Left lung (tissue), 10 donors: Measurements from ENCODE around the gene PCED1A. TPM values are rescaled to one million over a fixed set of nuclear protein-coding genes. Genes with fewer than 3 reads are reported as not detected.

Experiments
- ATAC-seq: fragments of 200-7000 bp; cut with Tn5 transposase; one replicate; pipeline ENCODE4 v1.9.1; 2020; ENCODE audit warnings: moderate library complexity
- DNase-seq, 4 donors: peaks; one replicate each; pipeline ENCODE4 v3.0.0-alpha.2; 2013 to 2020
- H3K27ac ChIP-seq, 2 donors: fragments of 200-600 bp; sonication (generic) in 1 of 2; one replicate each; pipeline versions ENCODE4 v1.5.0 to v1.8.0; 2020 to 2021
- H3K27me3 ChIP-seq, 2 donors: fragments of 200-600 bp; sonication (generic) in 1 of 2; one replicate each; pipeline versions ENCODE4 v1.5.0 to v1.8.0; 2020 to 2021
- H3K36me3 ChIP-seq, 2 donors: fragments of 200-600 bp; sonication (generic) in 1 of 2; one replicate each; pipeline versions ENCODE4 v1.5.0 to v1.8.0; 2020 to 2021
- H3K4me1 ChIP-seq, 2 donors: fragments of 200-600 bp; one replicate each; pipeline ENCODE4 v1.8.0; 2021
- H3K4me3 ChIP-seq, 2 donors: fragments of 200-600 bp; sonication (generic) in 1 of 2; one replicate each; pipeline versions ENCODE4 v1.5.0 to v1.8.0; 2020 to 2021; ENCODE audit warnings: mild to moderate bottlenecking in 1 of 2
- H3K9me3 ChIP-seq, 2 donors: fragments of 200-600 bp; sonication (generic) in 1 of 2; one replicate each; pipeline versions ENCODE4 v1.5.0 to v1.8.0; 2020 to 2021
- intact Hi-C, 2 donors: fragments of 100-400 bp; cut with DNase I; formaldehyde crosslinking; loops; one replicate each; pipeline versions ENCODE4 v1.11.2 to v1.14.2; 2022
- polyA plus RNA-seq, 6 donors: library from polyadenylated mRNA; unstranded; fragments of 120-200 nt; gene quantifications; one replicate each; pipeline ENCODE4 v1.2.1, GENCODE V29; 2013; ENCODE audit not compliant: insufficient read length in 6 of 6
- total RNA-seq, 2 donors: library from RNA; stranded (reverse); fragmentation: NEBNext Ultra II Directional; extraction: Animal tissue kit (Norgen Biotek cat#: 25700); gene quantifications; one replicate each; pipeline ENCODE4 v1.2.1, GENCODE V29; 2021
- TF ChIP-seq, protein P1 (sequence below), 2 donors: fragments of 200-600 bp; sonication (generic) in 1 of 2; IDR thresholded peaks; one replicate each; pipeline versions ENCODE4 v1.5.0 to v1.8.0; 2021; ENCODE audit warnings: antibody characterized with exemption in 2 of 2
- donor health status: DM: no; HTN: yes; CAD: no.
- donor health status: DM: no; HTN: no; CAD: no.

PCED1A gene
- total and polyA plus RNA-seq, 8 donors, result 34.3 to 66.7 (median 55.8) TPM

DNA sequence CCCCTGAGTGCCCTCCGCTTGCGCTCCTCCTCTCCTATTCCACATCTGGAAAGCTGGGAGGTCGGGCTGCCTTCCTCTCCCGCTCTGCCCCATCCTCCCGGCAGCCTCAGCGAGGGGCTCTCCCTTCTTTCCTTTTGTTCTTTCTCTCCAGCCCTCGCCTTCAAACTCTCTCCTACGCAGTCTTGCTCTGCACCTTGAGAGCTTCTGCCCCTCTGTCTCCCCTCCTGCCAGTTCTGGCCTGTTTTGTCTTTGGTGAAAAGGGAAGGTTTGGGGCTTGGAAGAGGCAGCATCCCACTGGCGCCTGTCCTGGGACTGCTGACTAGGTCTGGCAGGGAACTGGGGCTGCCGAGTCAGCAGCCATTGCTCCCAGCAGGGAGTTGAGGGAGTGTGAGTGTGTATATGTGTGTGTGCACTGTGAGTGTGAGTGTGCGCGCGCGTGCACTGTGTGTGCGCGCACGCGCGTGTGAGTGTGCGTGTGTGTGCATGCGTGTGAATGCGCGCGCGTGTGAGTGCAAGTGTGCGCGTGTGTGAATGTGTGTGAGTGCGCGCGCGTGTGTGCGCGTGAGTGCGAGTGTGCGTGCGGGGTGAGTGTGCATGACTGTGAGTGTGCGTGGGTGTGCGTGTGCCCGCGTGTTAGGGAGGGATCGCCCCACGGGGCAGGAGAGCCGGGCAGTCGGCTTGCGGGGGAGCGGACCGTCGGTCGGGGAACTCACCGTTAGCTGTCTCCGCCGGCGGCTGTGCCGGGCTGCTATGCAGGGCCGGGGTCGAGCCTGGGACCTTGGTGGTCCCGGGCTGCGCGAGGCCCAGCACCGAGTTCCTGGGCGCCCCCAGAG lies 40.6 kb downstream of the PCED1A start:
- Histone ChIP-seq H3K9me3 (no peaks in the 10 kb centered on the region), H3K27me3 (peaks cover 38 to 96% of the 10 kb centered on the region in 2 donors), H3K36me3 (no peaks in the 10 kb centered on the region), H3K27ac (no peak overlapping the region), H3K4me3 (peak overlapping the region; percentile 28 to 31), H3K4me1 (peaks cover 0 to 25% of the 10 kb centered on the region in 2 donors)
- intact Hi-C loops, result no loop called here
- DNase-seq (peak in 2 of 4 donors; percentile 21 to 33), ATAC-seq (peak; percentile 48)
- TF ChIP-seq, protein P1, sequence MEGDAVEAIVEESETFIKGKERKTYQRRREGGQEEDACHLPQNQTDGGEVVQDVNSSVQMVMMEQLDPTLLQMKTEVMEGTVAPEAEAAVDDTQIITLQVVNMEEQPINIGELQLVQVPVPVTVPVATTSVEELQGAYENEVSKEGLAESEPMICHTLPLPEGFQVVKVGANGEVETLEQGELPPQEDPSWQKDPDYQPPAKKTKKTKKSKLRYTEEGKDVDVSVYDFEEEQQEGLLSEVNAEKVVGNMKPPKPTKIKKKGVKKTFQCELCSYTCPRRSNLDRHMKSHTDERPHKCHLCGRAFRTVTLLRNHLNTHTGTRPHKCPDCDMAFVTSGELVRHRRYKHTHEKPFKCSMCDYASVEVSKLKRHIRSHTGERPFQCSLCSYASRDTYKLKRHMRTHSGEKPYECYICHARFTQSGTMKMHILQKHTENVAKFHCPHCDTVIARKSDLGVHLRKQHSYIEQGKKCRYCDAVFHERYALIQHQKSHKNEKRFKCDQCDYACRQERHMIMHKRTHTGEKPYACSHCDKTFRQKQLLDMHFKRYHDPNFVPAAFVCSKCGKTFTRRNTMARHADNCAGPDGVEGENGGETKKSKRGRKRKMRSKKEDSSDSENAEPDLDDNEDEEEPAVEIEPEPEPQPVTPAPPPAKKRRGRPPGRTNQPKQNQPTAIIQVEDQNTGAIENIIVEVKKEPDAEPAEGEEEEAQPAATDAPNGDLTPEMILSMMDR (IDR thresholded peaks at IDR 0.05), result no peak

DNA sequence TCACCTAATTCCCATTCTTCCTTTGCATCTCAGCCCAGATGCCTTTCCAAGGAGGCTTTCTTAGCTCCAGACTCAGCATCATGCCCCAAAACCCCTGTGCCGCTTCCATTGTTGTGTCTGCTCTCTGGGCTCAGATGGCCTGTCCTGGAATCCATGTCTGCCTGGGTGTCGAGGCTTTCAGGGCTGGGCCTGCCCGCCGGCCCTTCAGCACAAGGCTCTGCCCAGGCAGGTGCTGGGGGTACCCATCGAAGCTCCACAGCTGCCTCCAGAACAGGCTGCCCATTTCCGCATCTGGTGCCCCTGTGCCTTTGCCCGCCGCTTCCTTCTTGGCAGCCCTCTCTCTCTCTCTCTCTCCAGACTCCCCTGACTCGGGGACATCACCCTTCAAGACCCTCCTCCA lies 41.2 kb downstream of the PCED1A start:
- H3K27ac ChIP-seq, result no peak overlapping the region
- ATAC-seq (no peak), DNase-seq (no peak)
- TF ChIP-seq, protein P1 (IDR thresholded peaks at IDR 0.05), result no peak
- peak overlapping the region in 1 of 2 donors; percentile 31 for H3K4me3 ChIP-seq
- H3K36me3 ChIP-seq, result no peaks in the 10 kb centered on the region
- intact Hi-C loops, result no loop called here
- peaks cover 32 to 94% of the 10 kb centered on the region in 2 donors for H3K27me3 ChIP-seq
- no peaks in the 10 kb centered on the region for H3K9me3 ChIP-seq
- peaks cover 0 to 25% of the 10 kb centered on the region in 2 donors for H3K4me1 ChIP-seq

DNA sequence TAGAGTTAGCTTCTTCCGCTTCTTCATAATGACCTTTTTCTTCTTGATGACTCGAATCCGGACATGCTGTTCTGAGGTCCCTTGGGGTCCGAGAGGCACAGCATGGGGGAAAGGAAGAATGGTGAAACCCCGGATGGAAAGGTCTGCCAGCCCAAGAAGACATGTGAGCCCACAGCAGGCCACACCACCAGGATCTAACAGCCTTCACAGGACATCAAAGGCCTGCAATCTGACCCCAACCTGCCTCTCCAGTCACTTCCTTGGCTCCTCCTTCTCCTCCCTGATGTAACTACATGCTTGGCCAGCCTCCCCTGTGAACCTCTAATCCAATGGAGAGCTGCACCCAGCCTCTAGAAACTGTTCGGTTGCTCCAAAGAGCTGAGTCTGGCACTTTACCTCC lies 41.6 kb downstream of the PCED1A start:
- Histone ChIP-seq H3K4me3 (no peak overlapping the region), H3K27me3 (peaks cover 28 to 94% of the 10 kb centered on the region in 2 donors), H3K27ac (no peak overlapping the region), H3K9me3 (no peaks in the 10 kb centered on the region), H3K36me3 (no peaks in the 10 kb centered on the region), H3K4me1 (peaks cover 0 to 25% of the 10 kb centered on the region in 2 donors)
- intact Hi-C loops, result no loop called here
- TF ChIP-seq, protein P1 (IDR thresholded peaks at IDR 0.05), result no peak
- DNase-seq (no peak), ATAC-seq (no peak)

DNA sequence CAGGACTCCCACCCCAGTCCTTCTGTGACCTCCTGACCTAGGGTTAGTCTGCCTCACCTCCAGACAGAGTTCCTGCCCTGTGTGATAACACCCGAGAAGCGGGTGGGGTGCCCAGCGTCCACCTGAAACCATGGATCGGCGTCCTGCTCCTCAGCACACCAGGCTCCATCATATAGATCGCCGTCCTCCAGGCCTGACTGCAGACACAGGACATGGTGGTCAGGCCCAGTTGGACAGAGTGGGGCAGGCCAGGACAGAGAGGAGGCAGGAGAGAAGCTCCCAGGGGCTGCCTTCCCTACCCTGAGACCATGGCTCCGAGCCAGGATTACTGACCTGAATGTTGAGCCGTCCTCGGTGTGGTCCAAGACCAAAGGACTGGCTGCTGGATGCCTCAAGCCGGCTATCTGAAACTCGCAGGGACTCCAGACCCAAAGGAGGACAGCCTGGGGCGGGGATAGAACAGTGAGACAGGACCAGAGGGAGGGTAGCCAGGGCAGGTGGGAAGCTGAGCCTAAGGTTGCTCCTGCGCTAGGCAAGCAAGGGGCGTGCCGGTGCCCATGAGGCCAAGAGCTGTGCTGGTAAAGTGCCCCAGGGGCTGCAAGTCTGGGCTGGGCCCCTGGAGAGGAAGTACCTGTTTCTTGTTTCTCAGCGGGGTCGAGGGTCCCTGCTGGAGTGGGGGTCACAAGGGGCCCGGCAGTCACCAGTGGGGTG lies 42.2 kb downstream of the PCED1A start:
- Histone ChIP-seq H3K9me3 (no peaks in the 10 kb centered on the region), H3K4me3 (no peak overlapping the region), H3K27me3 (peaks cover 28 to 89% of the 10 kb centered on the region in 2 donors), H3K4me1 (peaks cover 0 to 25% of the 10 kb centered on the region in 2 donors), H3K36me3 (no peaks in the 10 kb centered on the region), H3K27ac (no peak overlapping the region)
- DNase-seq, result no peak
- TF ChIP-seq, protein P1 (IDR thresholded peaks at IDR 0.05), result no peak
- intact Hi-C loops, result no loop called here
- ATAC-seq, result no peak
